AML-193 (cell line): ENCODE results near the gene CDC42EP5.
A peak's percentile ranks its signal among the peaks of the same experiment; 100 is the strongest.

Experiments used
- DNase-seq, 2 experiments: peaks; one replicate each; lab custom pipeline; 2025; lab: John Stamatoyannopoulos, UW

Gene CDC42EP5

GRCh38 chr19:54462047-54462654 is 10.9 kb downstream of the CDC42EP5 start:
- no peak for DNase-seq

GRCh38 chr19:54461613-54462012 is 11.5 kb downstream of the CDC42EP5 start:
- no peak for DNase-seq

- DNase-seq: no peak
Measured at GRCh38 chr19:54461210-54461609, 11.9 kb downstream of the CDC42EP5 start.

- DNase-seq: no peak
Measured at GRCh38 chr19:54460230-54461005, 12.7 kb downstream of the CDC42EP5 start.

DNA sequence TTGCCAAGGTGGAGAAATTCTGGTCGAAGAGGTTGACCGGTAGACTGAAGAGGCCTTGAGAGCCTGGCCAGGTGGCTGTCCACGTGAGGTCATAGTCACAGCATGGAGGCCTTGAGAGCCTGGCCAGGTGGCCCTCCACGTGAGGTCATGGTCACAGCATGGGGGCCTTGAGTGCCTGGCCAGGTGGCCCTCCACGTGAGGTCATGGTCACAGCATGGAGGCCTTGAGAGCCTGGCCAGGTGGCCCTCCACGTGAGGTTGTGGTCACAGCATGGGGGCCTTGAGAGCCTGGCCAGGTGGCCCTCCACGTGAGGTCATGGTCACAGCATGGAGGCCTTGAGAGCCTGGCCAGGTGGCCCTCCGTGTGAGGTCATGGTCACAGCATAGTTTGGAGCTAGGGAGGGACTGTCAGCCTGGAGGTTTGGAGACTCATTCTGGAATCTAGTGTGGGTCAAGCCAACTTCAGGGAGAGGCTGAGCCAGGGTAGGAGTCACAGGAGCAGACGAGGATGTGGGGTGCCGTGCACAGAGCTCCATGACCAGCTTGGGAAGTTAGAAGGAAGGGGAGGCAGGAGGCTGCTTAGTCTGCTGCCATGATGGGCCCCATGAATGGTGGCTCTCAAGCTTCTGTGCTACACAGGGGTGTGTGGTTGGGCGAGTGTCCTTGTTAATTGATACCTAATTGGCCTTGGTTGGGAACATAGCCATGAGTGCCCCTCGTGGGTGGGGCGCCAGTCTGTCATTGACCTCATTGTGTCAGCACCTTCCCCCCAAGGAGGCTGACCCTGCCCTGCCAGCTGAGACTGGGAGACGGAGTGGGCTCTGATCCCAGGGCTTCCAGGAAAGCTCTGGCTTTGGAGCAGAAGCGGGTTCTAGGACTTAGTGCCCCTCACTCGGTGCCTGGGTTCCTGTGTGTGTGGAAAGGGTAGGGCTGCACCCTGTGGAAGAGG is 13.5 kb downstream of the CDC42EP5 start:
- no peak for DNase-seq

DNA sequence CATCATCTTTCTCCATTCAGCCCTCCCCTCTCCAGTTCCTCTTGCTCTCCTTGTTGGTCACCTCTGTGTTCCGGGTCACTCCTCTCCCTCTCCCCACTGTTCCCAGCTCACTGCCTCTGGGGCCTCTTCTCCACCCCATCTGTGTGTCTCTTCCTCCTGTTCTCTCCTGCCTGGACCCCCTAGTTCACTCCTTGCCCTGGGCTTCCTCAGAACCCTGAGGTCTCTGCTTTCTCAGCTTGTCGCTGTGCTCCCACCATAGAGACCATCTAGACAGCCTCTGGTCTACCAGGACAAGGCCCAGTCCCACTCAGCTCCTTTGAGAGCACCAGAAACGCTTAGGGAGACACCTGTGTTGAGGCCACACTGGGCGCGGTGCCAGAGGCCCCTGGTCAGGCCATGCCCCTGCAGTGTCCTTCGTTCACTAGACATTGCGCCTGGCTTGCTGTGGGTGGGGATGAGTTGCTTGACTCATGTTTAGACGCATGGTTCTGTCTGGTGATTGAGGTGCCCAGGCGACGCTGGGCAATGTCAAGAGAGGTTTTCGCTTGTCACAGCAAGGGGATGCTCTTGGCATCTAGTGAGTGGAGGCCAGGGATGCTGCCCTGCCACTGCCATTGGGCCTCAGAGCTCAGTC is 14.3 kb downstream of the CDC42EP5 start:
- DNase-seq: no peak

DNA sequence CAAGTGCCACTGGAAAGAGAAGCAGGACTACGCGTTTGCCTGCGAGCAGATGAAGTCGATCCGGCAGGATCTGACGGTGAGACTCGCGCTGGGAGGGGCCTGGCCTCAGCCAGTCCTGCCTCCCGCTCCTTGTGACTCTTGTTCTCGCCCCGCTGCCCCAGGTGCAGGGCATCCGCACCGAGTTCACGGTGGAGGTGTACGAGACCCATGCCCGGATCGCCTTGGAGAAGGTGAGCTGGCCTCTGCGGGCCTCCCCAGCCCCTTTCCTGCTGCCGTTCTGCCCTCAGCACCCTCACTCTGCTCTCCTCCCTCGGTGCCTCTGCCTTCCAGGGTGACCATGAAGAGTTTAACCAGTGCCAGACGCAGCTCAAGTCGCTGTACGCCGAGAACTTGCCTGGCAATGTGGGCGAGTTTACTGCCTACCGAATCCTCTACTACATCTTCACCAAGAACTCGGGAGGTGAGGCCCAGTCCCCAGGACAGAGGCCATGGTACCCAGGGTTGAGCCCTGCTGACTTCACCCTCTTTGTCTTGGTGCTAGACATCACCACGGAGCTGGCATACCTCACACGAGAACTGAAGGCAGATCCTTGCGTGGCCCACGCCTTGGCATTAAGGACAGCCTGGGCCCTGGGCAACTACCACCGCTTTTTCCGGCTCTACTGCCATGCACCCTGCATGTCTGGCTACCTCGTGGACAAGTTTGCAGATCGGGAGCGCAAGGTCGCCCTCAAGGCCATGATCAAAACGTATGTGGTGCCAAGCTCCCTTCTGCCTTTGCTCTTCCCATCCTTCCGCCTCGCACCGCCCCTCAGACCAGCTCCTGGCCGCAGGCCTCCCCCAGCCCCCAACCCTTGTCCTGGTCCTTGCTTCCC is 15.1 kb downstream of the CDC42EP5 start:
- DNase-seq: no peak

GRCh38 chr19:54456423-54457373 is 16.4 kb downstream of the CDC42EP5 start:
- DNase-seq: no peak

DNA sequence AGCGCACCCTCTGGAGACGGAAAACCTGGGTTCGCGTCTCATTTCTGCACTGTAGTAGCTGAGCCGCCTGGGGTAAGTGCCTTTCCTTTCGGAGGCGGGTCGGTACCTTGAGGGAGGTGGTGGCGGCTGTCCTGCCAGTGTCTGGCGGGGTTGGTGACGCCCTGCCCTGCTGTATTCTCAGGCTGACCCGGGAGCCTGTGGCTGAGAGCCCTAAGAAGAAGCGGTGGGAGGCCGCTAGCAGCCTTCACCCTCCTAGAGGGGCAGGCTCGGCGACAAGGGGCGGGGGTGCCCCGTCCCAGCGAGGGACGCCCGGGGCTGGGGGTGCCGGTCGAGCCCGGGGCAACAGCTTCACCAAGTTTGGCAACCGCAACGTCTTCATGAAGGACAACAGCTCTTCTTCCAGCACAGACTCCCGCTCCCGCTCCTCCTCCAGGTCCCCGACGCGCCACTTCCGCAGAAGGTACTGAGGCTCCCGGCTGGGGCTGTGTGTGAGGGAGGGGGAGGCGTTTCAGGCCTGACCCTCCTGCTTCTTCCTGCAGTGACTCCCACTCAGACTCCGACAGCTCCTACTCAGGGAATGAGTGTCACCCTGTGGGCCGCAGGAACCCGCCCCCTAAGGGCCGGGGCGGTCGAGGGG is 17.2 kb downstream of the CDC42EP5 start:
- DNase-seq: no peak

GRCh38 chr19:54454781-54455675 is 18.1 kb downstream of the CDC42EP5 start:
- DNase-seq: no peak

DNA sequence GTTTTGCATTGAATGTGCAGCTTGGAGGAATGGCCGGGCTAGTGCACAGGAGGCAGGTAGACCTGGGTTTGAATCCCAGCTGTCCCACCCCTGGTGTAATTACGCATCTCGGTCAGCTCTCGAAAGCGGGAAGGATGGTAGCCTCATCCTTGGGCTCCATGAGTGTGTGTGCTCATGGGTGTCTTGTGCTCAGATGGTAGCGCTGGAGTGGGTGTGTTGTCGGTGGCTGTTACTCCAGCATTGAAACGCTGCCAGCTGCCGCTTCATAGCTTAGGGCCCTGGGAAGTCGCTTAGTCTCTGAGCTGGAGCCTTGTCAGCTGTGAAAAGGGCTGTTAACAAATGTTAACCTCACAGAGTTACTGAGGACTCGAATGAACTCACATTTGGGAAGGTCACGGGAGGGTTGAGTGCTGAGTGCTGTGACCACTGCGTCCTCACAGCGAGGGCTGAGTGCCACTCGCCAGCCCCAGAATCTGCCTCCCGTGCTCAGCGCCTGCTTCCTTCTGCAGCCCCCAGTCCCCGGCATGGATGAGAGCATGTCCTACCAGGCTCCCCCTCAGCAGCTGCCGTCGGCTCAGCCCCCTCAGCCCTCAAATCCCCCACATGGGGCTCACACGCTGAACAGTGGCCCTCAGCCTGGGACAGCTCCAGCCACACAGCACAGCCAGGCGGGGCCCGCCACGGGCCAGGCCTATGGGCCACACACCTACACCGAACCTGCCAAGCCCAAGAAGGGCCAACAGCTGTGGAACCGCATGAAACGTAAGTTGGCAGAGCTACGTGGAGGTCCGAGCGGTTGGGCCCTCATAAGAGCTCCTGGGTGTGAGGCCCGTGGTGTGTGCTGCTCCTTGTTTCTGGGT is 18.9 kb downstream of the CDC42EP5 start:
- no peak for DNase-seq

GRCh38 chr19:54452626-54453025 is 20.5 kb downstream of the CDC42EP5 start:
- no peak for DNase-seq

DNA sequence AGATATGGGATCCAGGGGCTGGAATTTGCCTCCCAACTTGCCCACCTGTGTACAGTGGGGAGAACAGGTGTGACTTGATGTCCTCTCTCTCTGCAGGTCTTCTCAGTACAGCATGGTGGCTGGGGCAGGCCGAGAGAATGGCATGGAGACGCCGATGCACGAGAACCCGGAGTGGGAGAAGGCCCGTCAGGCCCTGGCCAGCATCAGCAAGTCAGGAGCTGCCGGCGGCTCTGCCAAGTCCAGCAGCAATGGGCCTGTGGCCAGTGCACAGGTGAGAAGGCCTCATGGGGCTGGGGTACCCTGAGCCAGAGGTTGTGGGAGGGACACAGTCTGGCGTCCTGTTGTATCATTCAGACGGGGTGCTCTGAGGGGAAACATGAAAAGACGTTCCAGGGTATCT is 21.1 kb downstream of the CDC42EP5 start:
- no peak for DNase-seq

- DNase-seq: no peak
Measured at GRCh38 chr19:54451331-54451871, 21.7 kb downstream of the CDC42EP5 start.

DNA sequence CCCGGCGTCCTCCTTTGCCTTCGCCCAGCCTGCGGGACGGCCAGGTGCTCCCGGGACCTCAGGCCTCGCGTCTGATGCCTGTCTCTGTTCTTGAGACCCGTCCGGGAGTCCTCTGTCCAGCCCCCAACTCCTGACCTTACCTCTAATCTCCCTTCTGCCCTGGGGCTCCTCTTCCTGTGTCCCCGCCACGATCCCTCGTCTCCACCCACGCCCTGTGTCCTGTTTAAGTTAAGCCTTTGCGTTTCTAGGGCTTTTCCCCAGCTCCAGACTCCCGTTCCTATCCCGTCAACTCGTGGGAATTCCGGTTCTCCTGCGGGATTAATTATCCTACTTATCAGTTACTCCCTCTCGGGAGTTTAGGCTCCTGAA is 23.4 kb downstream of the CDC42EP5 start:
- no peak for DNase-seq

DNA sequence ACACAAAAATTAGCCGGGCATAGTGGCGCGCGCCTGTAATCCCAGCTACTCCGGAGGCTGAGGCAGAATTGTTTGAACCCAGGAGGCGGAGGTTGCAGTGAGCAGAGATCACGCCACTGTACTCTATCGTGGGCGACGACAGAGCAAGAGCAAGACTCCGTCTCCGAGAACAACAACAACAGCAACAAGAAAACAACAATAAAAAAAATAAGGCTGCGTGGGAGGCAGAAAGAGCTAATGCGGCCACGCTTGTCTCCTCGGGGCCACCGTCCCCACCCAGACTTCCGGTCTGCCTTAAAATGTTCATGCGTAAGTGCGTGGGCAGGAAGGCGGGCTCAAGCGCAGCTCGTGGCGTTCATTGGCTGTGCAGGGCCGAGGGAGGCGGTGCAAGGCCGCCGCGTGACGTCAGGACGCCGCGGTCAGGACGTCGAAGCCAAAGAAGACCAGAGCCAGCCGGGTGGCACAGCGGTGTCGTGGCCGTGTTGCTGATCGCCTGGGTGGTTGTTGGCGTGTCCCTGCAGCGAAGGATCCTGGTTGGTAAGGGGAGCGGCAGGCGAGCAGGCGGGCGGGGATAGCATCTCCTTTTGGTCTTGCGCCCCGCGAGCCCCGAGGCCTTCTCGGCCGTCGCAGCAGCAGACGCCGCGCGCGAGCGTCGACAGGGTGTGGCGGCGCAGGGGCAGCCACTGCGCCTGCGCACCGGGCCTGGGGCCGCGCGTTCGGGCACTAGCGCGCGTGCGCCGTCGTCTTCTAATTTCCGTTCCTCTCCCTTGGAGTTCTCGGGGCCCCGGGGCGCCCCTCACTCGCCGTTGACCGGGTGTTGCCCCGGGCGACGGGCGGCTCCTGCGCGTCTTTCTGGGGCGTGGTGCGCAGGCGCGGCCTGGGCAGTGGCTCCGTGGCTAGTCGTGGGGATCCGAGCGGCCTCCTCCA is 24.1 kb downstream of the CDC42EP5 start, which contains the start of gene LENG8:
Gene LENG8, plus strand, starts transcription at position 426 of the 927 bp plus-strand sequence. CDS start 2,146 bp downstream, outside the sequence.
- DNase-seq: peak; percentile 88 to 91
